Neuronal stem cell (in vitro differentiated cells): ENCODE measurements around the gene AR.
A peak's percentile ranks its signal among the peaks of the same experiment; 100 is the strongest.

Source experiments
- DNase-seq: peaks from one replicate; pipeline ENCODE4 v3.0.0-alpha.2; 2013; ENCODE audit warnings: low spot score
- H2AFZ ChIP-seq: one replicate; pipeline ENCODE4 v1.6.1; 2013; ENCODE audit warnings: mild to moderate bottlenecking, low read length, inconsistent platforms
- H2AK5ac ChIP-seq: 2 replicates; pipeline ENCODE4 v1.6.1; 2013; ENCODE audit warnings: low read depth, mild to moderate bottlenecking, inconsistent platforms, low read length, moderate library complexity, mixed read lengths
- H2BK120ac ChIP-seq: 2 replicates; pipeline ENCODE4 v1.6.1; 2013; ENCODE audit warnings: low read depth, mild to moderate bottlenecking, inconsistent platforms, low read length, moderate library complexity, mixed read lengths
- H2BK12ac ChIP-seq: one replicate; pipeline ENCODE4 v1.6.1; 2013; ENCODE audit warnings: low read length, inconsistent platforms
- H2BK15ac ChIP-seq: 2 replicates; pipeline ENCODE4 v1.6.1; 2013; ENCODE audit warnings: mild to moderate bottlenecking, low read length, inconsistent platforms, mixed read lengths
- H2BK5ac ChIP-seq: one replicate; pipeline ENCODE4 v1.6.1; 2013; ENCODE audit warnings: inconsistent platforms, mild to moderate bottlenecking, low read length, moderate library complexity
- H3K14ac ChIP-seq: one replicate; pipeline ENCODE4 v1.6.1; 2013; ENCODE audit warnings: low read length, inconsistent platforms
- H3K18ac ChIP-seq: 2 replicates; pipeline ENCODE4 v1.6.1; 2013; ENCODE audit warnings: low read length, inconsistent platforms
- H3K23ac ChIP-seq: 2 replicates; pipeline ENCODE4 v1.6.1; 2013; ENCODE audit warnings: low read depth, mild to moderate bottlenecking, mixed read lengths, low read length, inconsistent platforms; ENCODE audit not compliant: poor library complexity
- H3K27ac ChIP-seq: replicated peaks from 3 replicates; pipeline ENCODE4 v1.5.1; 2013; ENCODE audit warnings: low read length, inconsistent platforms
- H3K27me3 ChIP-seq, 3 experiments: 2 replicates each; pipeline ENCODE4 v1.6.1; 2013; ENCODE audit warnings: low read length in 3 of 3, mild to moderate bottlenecking in 2 of 3, inconsistent platforms in 1 of 3, low read depth in 1 of 3, mixed read lengths in 1 of 3, moderate library complexity in 1 of 3; ENCODE audit not compliant: control insufficient read depth in 3 of 3, insufficient read depth in 3 of 3
- H3K36me3 ChIP-seq, 2 donors: replicated peaks in 1 of 2; 2 replicates each; pipeline ENCODE4 v1.6.1; 2013; ENCODE audit warnings: low read length in 2 of 2; ENCODE audit not compliant: control insufficient read depth in 2 of 2, insufficient read depth in 2 of 2
- H3K4ac ChIP-seq: 2 replicates; pipeline ENCODE4 v1.6.1; 2013; ENCODE audit warnings: inconsistent platforms, mild to moderate bottlenecking, low read length, moderate library complexity
- H3K4me1 ChIP-seq, 2 donors: 1 replicate in 1 of 2; 2 replicates in 1 of 2; pipeline ENCODE4 v1.6.1; 2013; ENCODE audit warnings: low read length in 2 of 2, low read depth in 1 of 2; ENCODE audit not compliant: control insufficient read depth in 2 of 2, insufficient read depth in 1 of 2
- H3K4me2 ChIP-seq: one replicate; pipeline ENCODE4 v1.6.1; 2013; ENCODE audit warnings: mild to moderate bottlenecking, low read length, inconsistent platforms; ENCODE audit not compliant: insufficient read depth, poor library complexity, severe bottlenecking
- H3K4me3 ChIP-seq, 2 donors: 2 replicates each; pipeline ENCODE4 v1.5.1; 2013; ENCODE audit warnings: low read length in 2 of 2, mild to moderate bottlenecking in 2 of 2, inconsistent platforms in 1 of 2, moderate library complexity in 1 of 2
- H3K79me1 ChIP-seq: one replicate; pipeline ENCODE4 v1.6.1; 2013; ENCODE audit warnings: low read depth, mild to moderate bottlenecking, inconsistent platforms, low read length, moderate library complexity
- H3K9ac ChIP-seq: one replicate; pipeline ENCODE4 v1.6.1; 2013; ENCODE audit warnings: mild to moderate bottlenecking, low read depth, low read length, inconsistent platforms; ENCODE audit not compliant: poor library complexity
- H3K9me3 ChIP-seq, 2 donors: replicated peaks in 1 of 2; 2 replicates each; pipeline versions ENCODE3 to v1.6.1; 2013; ENCODE audit warnings: low read length in 2 of 2, mild to moderate bottlenecking in 2 of 2, inconsistent platforms in 1 of 2, low read depth in 1 of 2, mixed read lengths in 1 of 2, moderate library complexity in 1 of 2; ENCODE audit not compliant: control insufficient read depth in 2 of 2, insufficient read depth in 1 of 2
- H4K8ac ChIP-seq: one replicate; pipeline ENCODE4 v1.6.1; 2013; ENCODE audit warnings: low read depth, mild to moderate bottlenecking, inconsistent platforms, low read length, moderate library complexity
- H4K91ac ChIP-seq: one replicate; pipeline ENCODE4 v1.6.1; 2013; ENCODE audit warnings: low read length, low read depth, mild to moderate bottlenecking, inconsistent platforms; ENCODE audit not compliant: poor library complexity
- WGBS, 2 donors: extraction: QIAGEN DNeasy Blood & Tissue Kit; methylation state at CpG; one replicate each; pipeline ENCODE4 v1.1.7; 2013; ENCODE audit warnings: missing lambda C conversion rate in 2 of 2, mixed read lengths in 1 of 2; ENCODE audit not compliant: insufficient read length in 2 of 2, insufficient replicate concordance in 1 of 2; ENCODE audit errors: extremely low coverage in 2 of 2; 5-methylcytosine and 5-hydroxymethylcytosine counted together

Gene AR

DNA sequence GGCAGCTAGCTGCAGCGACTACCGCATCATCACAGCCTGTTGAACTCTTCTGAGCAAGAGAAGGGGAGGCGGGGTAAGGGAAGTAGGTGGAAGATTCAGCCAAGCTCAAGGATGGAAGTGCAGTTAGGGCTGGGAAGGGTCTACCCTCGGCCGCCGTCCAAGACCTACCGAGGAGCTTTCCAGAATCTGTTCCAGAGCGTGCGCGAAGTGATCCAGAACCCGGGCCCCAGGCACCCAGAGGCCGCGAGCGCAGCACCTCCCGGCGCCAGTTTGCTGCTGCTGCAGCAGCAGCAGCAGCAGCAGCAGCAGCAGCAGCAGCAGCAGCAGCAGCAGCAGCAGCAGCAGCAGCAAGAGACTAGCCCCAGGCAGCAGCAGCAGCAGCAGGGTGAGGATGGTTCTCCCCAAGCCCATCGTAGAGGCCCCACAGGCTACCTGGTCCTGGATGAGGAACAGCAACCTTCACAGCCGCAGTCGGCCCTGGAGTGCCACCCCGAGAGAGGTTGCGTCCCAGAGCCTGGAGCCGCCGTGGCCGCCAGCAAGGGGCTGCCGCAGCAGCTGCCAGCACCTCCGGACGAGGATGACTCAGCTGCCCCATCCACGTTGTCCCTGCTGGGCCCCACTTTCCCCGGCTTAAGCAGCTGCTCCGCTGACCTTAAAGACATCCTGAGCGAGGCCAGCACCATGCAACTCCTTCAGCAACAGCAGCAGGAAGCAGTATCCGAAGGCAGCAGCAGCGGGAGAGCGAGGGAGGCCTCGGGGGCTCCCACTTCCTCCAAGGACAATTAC, 1.4 kb downstream of the AR start:
- peak; percentile 15 for DNase-seq
- Histone ChIP-seq H2BK15ac (no peak overlapping the region), H4K91ac (no peak overlapping the region), H3K79me1 (no peaks in the 10 kb centered on the region), H2AFZ (peak overlapping the region; percentile 87), H3K4ac (no peak overlapping the region), H3K4me2 (peak overlapping the region; percentile 69), H3K9ac (peak overlapping the region; percentile 86), H3K27me3 (no peaks in the 10 kb centered on the region), H3K27ac (no peak overlapping the region), H2BK120ac (no peak overlapping the region), H3K23ac (no peak overlapping the region), H3K4me3 (peak overlapping the region; percentile 50 to 86), H3K14ac (peak overlapping the region; percentile 82), H3K36me3 (no peaks in the 10 kb centered on the region), H4K8ac (no peak overlapping the region), H3K4me1 (peaks cover 3 to 8% of the 10 kb centered on the region in 2 donors), H2AK5ac (no peak overlapping the region), H2BK5ac (no peak overlapping the region), H3K9me3 (no peaks in the 10 kb centered on the region), H3K18ac (peak overlapping the region; percentile 87), H2BK12ac (no peak overlapping the region)
- no CpG with 5 or more reads among the region's 35 CpGs for whole genome bisulfite sequencing, 2 donors

DNA sequence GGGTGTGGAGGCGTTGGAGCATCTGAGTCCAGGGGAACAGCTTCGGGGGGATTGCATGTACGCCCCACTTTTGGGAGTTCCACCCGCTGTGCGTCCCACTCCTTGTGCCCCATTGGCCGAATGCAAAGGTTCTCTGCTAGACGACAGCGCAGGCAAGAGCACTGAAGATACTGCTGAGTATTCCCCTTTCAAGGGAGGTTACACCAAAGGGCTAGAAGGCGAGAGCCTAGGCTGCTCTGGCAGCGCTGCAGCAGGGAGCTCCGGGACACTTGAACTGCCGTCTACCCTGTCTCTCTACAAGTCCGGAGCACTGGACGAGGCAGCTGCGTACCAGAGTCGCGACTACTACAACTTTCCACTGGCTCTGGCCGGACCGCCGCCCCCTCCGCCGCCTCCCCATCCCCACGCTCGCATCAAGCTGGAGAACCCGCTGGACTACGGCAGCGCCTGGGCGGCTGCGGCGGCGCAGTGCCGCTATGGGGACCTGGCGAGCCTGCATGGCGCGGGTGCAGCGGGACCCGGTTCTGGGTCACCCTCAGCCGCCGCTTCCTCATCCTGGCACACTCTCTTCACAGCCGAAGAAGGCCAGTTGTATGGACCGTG, 2.2 kb downstream of the AR start:
- peak overlapping the region; percentile 69 for H3K4me2 ChIP-seq
- H3K79me1 ChIP-seq = no peaks in the 10 kb centered on the region
- H3K9me3 ChIP-seq = no peaks in the 10 kb centered on the region
- H4K91ac ChIP-seq = no peak overlapping the region
- no peaks in the 10 kb centered on the region for H3K27me3 ChIP-seq
- H2BK12ac ChIP-seq = no peak overlapping the region
- no peak overlapping the region for H2BK15ac ChIP-seq
- H3K14ac ChIP-seq = peak overlapping the region; percentile 82
- H2BK5ac ChIP-seq = no peak overlapping the region
- no peaks in the 10 kb centered on the region for H3K36me3 ChIP-seq
- no CpG with 5 or more reads among the region's 41 CpGs for WGBS, 2 donors
- H2BK120ac ChIP-seq = no peak overlapping the region
- H2AK5ac ChIP-seq = no peak overlapping the region
- no peak overlapping the region for H3K27ac ChIP-seq
- H3K4me3 ChIP-seq = peak overlapping the region; percentile 50 to 86
- peak; percentile 8 for DNase-seq
- peak overlapping the region; percentile 87 for H2AFZ ChIP-seq
- H3K23ac ChIP-seq = no peak overlapping the region
- H3K18ac ChIP-seq = peak overlapping the region; percentile 57
- H3K9ac ChIP-seq = peak overlapping the region; percentile 86
- peaks cover 3 to 8% of the 10 kb centered on the region in 2 donors for H3K4me1 ChIP-seq
- no peak overlapping the region for H3K4ac ChIP-seq
- H4K8ac ChIP-seq = no peak overlapping the region

DNA sequence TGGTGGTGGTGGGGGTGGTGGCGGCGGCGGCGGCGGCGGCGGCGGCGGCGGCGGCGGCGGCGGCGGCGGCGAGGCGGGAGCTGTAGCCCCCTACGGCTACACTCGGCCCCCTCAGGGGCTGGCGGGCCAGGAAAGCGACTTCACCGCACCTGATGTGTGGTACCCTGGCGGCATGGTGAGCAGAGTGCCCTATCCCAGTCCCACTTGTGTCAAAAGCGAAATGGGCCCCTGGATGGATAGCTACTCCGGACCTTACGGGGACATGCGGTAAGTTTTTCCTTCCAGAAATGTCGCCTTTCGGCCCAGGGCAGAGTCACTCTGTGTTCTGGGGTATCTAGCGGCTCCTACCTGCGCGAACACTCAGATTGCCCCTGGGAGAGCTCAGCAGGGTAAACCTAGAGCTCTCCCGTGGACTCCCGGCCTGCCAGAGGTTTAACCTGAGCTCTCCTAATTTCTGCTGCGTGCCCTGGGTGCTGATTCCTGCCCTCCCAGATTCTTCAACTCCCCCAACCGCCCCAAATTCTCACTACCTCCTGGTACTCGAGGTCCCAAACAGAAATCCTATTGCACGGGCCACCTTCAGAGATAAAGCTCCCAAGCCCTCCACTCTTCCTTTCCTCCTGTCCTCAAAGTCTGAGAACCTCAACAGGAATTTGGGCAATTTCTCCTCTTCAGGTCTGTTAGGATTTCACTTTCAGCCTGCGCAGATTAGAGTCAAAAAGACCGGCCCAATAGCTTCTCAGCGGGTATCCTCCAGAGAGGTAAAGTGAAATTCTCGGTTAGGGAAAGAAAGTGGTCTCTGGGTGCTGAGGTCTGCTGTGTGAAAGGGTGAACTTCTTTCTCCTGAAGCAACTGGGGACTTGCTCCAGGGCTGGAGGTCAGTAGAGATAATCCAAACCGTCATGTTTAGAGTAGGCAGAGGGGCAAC, 2.9 kb downstream of the AR start:
- Histone ChIP-seq H2BK15ac (no peak overlapping the region), H3K4me3 (peak overlapping the region; percentile 50 to 86), H4K91ac (no peak overlapping the region), H2AK5ac (no peak overlapping the region), H2BK120ac (no peak overlapping the region), H3K9ac (peak overlapping the region; percentile 21), H3K79me1 (no peaks in the 10 kb centered on the region), H3K27me3 (no peaks in the 10 kb centered on the region), H2AFZ (peak overlapping the region; percentile 87), H3K23ac (no peak overlapping the region), H3K27ac (no peak overlapping the region), H3K4me2 (peak overlapping the region; percentile 69), H2BK5ac (no peak overlapping the region), H4K8ac (no peak overlapping the region), H3K9me3 (no peaks in the 10 kb centered on the region), H2BK12ac (no peak overlapping the region), H3K18ac (no peak overlapping the region), H3K14ac (no peak overlapping the region), H3K4me1 (peaks cover 3 to 8% of the 10 kb centered on the region in 2 donors), H3K4ac (no peak overlapping the region), H3K36me3 (no peaks in the 10 kb centered on the region)
- DNase-seq = no peak
- no CpG with 5 or more reads among the region's 44 CpGs for WGBS, 2 donors
